MG63 (cell line): Measurements from ENCODE around the gene TARP. TPM values are rescaled to one million over a fixed set of nuclear protein-coding genes. Genes with fewer than 3 reads are reported as not detected.

Experiments
- DNase-seq: peaks from one replicate; pipeline ENCODE4 v3.0.0-alpha.2; 2020
- H3K27me3 ChIP-seq: fragments of 250-450 bp; sonication (Bioruptor Pico); 2 replicates; pipeline ENCODE4 v1.5.1; 2020; ENCODE audit warnings: mild to moderate bottlenecking, moderate library complexity
- H3K36me3 ChIP-seq: fragments of 250-450 bp; sonication (Bioruptor Pico); 2 replicates; pipeline ENCODE4 v1.5.1; 2020; ENCODE audit warnings: mild to moderate bottlenecking, moderate library complexity
- H3K4me3 ChIP-seq: fragments of 250-450 bp; sonication (Bioruptor Pico); 2 replicates; pipeline ENCODE4 v1.5.1; 2020; ENCODE audit warnings: mild to moderate bottlenecking, moderate library complexity
- H3K9me3 ChIP-seq: fragments of 250-450 bp; sonication (Bioruptor Pico); 2 replicates; pipeline ENCODE4 v1.5.1; 2020; ENCODE audit warnings: mild to moderate bottlenecking, moderate library complexity
- total RNA-seq: library from RNA; depleted of rRNA; stranded (reverse); fragments of >200 nt; shearing (Covaris generic); gene quantifications from 2 replicates; pipeline ENCODE4 v1.2.3, GENCODE V29; 2014; ENCODE audit warnings: low replicate concordance; rRNA removed

TARP gene

DNA sequence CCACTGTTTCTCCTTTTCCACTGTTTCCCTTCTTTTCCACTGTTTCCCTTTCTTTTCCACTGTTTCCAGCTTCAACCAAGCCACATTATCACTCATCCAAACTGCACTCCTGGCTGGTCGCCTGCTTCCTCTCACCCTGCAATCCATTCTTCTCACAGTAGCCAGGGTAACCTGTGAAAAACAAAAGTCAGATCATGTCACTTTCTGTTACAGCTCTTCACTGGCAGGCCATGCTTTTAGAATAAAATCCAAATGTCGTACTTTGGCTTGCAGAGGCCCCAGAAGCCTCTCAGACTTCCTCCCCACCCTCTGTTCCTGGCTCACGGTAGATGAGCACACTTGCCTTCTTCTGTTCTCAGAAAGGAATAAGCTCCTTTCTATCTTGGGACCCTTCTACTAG lies 61.5 kb downstream of the TARP start:
- DNase-seq, result no peak
- H3K36me3 ChIP-seq, result peaks cover 26% of the 10 kb centered on the region
- no peak overlapping the region for H3K4me3 ChIP-seq
- H3K27me3 ChIP-seq, result no peaks in the 10 kb centered on the region
- no peaks in the 10 kb centered on the region for H3K9me3 ChIP-seq

GRCh38 chr7:38211486-38211885 lies 62.0 kb downstream of the TARP start:
- DNase-seq, result no peak
- Histone ChIP-seq H3K36me3 (peaks cover 27% of the 10 kb centered on the region), H3K4me3 (no peak overlapping the region), H3K27me3 (no peaks in the 10 kb centered on the region), H3K9me3 (no peaks in the 10 kb centered on the region)

Other genes starting within 250 kb of the TARP start
- 70.1 and 81.2 TPM in 2 replicates for gene STARD3NL, start 95.4 kb downstream of the TARP start, total RNA-seq